Upper lobe of left lung (tissue), 6 donors: ENCODE measurements around the gene ADAMTS17. TPM values are rescaled to one million over a fixed set of nuclear protein-coding genes. Genes with fewer than 3 reads are reported as not detected.

ENCODE experiments used
- ATAC-seq, 2 donors: fragments of 200-7000 bp; cut with Tn5 transposase; one replicate each; pipeline ENCODE4 v1.9.1; 2022; ENCODE audit warnings: mild to moderate bottlenecking in 2 of 2, moderate library complexity in 2 of 2; ENCODE audit not compliant: low FRiP score in 2 of 2
- DNase-seq, 2 donors: peaks; one replicate each; pipeline ENCODE4 v3.0.0-alpha.2; 2019 to 2020
- H3K27ac ChIP-seq, 4 donors: fragments of 200-600 bp; sonication (generic); one replicate each; pipeline ENCODE4 v1.5.1; 2016 to 2019
- H3K27me3 ChIP-seq, 4 donors: fragments of 200-600 bp; sonication (generic); one replicate each; pipeline ENCODE4 v1.5.1; 2017 to 2019
- H3K36me3 ChIP-seq, 4 donors: fragments of 200-600 bp; sonication (generic); one replicate each; pipeline ENCODE4 v1.5.1; 2016 to 2019
- H3K4me1 ChIP-seq, 4 donors: fragments of 200-600 bp; sonication (generic); one replicate each; pipeline ENCODE4 v1.5.1; 2018 to 2019
- H3K4me3 ChIP-seq, 4 donors: fragments of 200-600 bp; sonication (generic); one replicate each; pipeline ENCODE4 v1.5.1; 2017 to 2019; ENCODE audit warnings: mild to moderate bottlenecking in 2 of 4, moderate library complexity in 1 of 4
- H3K9me3 ChIP-seq, 4 donors: fragments of 200-600 bp; sonication (generic); one replicate each; pipeline ENCODE4 v1.5.1; 2018 to 2019
- EP300 ChIP-seq, 4 donors: sonication (generic); formaldehyde crosslinking; IDR thresholded peaks; one replicate each; pipeline ENCODE4 v1.5.1; 2017; ENCODE audit warnings: antibody characterized with exemption in 4 of 4, control low read depth in 2 of 4
- POLR2A ChIP-seq, 4 donors: fragments of 450-650 bp; IDR thresholded peaks; one replicate each; pipeline ENCODE4 v1.5.1; 2016 to 2017; ENCODE audit warnings: antibody characterized with exemption in 4 of 4, mild to moderate bottlenecking in 2 of 4
- POLR2AphosphoS5 ChIP-seq, 2 donors: sonication (generic); formaldehyde crosslinking; IDR thresholded peaks; one replicate each; pipeline ENCODE4 v1.5.1; 2017; ENCODE audit warnings: antibody characterized with exemption in 2 of 2
- WGBS, 2 donors: methylation state at CpG; one replicate each; pipeline ENCODE4 v1.1.5; 2017 to 2018; 5-methylcytosine and 5-hydroxymethylcytosine counted together
- total RNA-seq, 6 donors: library from RNA; depleted of rRNA in 4 of 6; stranded (reverse); fragments of >200 nt in 4 of 6; gene quantifications; one replicate each; pipeline versions ENCODE4 v1.1.0 to v1.2.1, GENCODE V29; 2016 to 2021
- TF ChIP-seq, protein P1 (sequence below), 6 experiments: fragments of 450-650 bp in 4 of 6; fragments of 200-600 bp in 2 of 6; sonication (generic) in 2 of 6; IDR thresholded peaks; one replicate each; pipeline ENCODE4 v1.5.1; 2016 to 2019; ENCODE audit warnings: antibody characterized with exemption in 6 of 6
- donor health status: DM: no; HTN: no; CAD: no; lungs with moderate emphysema.
- donor health status: DM: no; HTN: yes; CAD: no; lungs with severe emphysema.

ADAMTS17 gene
- total RNA-seq, 6 donors from 2014 or later = 3.2 to 11.5 (median 5.7) TPM

DNA sequence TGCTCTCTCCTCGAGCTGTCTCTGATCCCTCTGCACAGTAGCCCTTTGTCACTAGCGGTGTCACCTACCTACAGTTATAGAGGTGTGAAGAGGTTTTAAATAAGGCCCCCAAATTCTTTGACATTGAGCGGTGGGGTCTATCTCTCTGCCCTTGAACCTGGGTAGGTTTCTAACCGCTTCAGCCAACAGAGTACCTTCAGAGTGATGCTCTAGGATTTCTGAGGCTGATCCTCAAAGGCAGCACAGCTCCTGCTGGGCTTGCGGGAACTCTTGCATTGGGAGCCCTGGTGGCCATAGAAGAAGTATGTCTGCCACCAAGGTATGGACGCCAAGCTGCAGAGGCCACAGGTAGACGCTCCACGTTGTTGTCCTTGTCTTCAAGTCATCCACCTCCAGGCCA, 35.7 kb downstream of the ADAMTS17 start:
- Histone ChIP-seq H3K4me3 (no peak overlapping the region), H3K27ac (no peak overlapping the region), H3K27me3 (no peaks in the 10 kb centered on the region), H3K9me3 (peaks cover 0 to 3% (median 2%) of the 10 kb centered on the region in 4 donors), H3K36me3 (no peaks in the 10 kb centered on the region), H3K4me1 (peaks cover 0 to 6% (median 0%) of the 10 kb centered on the region in 4 donors)
- DNase-seq = no peak
- 92 to 94% methylated on average over 7 to 8 of the region's 8 CpGs for WGBS, 2 donors
- no peak for TF ChIP-seq POLR2A (IDR thresholded peaks at IDR 0.05)
- no peak for TF ChIP-seq POLR2AphosphoS5 (IDR thresholded peaks at IDR 0.05)
- TF ChIP-seq EP300 (IDR thresholded peaks at IDR 0.05) = no peak
- TF ChIP-seq, protein P1, sequence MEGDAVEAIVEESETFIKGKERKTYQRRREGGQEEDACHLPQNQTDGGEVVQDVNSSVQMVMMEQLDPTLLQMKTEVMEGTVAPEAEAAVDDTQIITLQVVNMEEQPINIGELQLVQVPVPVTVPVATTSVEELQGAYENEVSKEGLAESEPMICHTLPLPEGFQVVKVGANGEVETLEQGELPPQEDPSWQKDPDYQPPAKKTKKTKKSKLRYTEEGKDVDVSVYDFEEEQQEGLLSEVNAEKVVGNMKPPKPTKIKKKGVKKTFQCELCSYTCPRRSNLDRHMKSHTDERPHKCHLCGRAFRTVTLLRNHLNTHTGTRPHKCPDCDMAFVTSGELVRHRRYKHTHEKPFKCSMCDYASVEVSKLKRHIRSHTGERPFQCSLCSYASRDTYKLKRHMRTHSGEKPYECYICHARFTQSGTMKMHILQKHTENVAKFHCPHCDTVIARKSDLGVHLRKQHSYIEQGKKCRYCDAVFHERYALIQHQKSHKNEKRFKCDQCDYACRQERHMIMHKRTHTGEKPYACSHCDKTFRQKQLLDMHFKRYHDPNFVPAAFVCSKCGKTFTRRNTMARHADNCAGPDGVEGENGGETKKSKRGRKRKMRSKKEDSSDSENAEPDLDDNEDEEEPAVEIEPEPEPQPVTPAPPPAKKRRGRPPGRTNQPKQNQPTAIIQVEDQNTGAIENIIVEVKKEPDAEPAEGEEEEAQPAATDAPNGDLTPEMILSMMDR (IDR thresholded peaks at IDR 0.05) = no peak
- ATAC-seq = no peak

DNA sequence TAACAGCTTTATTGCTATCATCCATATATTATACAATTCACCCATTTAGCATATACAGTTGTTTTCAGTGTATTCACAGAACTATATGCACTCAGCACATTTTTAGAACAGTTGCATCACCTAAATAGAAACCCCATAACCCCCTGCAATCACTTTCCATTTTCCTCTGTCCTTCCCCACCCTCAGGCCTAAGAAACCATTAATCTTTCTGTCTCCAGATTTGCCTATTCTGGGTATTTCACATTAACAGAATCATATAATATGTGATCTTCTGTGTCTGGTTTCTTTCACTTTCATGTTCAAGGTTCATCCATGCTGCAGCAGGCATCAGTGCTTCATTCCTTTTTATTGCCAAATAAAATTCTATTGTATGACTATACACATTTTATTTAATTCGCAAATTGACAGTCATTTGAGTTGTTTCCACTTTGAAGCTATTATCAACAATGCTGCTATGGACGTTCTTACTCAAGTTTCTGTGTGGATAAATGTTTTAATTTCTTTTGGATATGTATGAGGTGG, 39.8 kb downstream of the ADAMTS17 start:
- ATAC-seq = no peak
- no peak for DNase-seq
- Histone ChIP-seq H3K27me3 (no peaks in the 10 kb centered on the region), H3K36me3 (no peaks in the 10 kb centered on the region), H3K4me3 (no peak overlapping the region), H3K9me3 (peaks cover 0 to 15% (median 7%) of the 10 kb centered on the region in 4 donors), H3K4me1 (no peaks in the 10 kb centered on the region), H3K27ac (no peak overlapping the region)
- TF ChIP-seq POLR2A (IDR thresholded peaks at IDR 0.05) (no peak), EP300 (IDR thresholded peaks at IDR 0.05) (no peak), POLR2AphosphoS5 (IDR thresholded peaks at IDR 0.05) (no peak)
- TF ChIP-seq, protein P1 (IDR thresholded peaks at IDR 0.05) = no peak
- 88 to 90% methylated on average over 2 of the region's 2 CpGs for WGBS, 2 donors

GRCh38 chr15:100298257-100298656, 43.5 kb downstream of the ADAMTS17 start:
- Histone ChIP-seq H3K4me1 (no peaks in the 10 kb centered on the region), H3K27me3 (no peaks in the 10 kb centered on the region), H3K9me3 (peaks cover 0 to 15% (median 7%) of the 10 kb centered on the region in 4 donors), H3K36me3 (no peaks in the 10 kb centered on the region), H3K4me3 (no peak overlapping the region), H3K27ac (no peak overlapping the region)
- no peak for DNase-seq
- WGBS, 2 donors = 85 to 91% methylated on average over 6 to 7 of the region's 7 CpGs
- ATAC-seq = no peak
- TF ChIP-seq EP300 (IDR thresholded peaks at IDR 0.05) (no peak), POLR2AphosphoS5 (IDR thresholded peaks at IDR 0.05) (no peak), POLR2A (IDR thresholded peaks at IDR 0.05) (no peak)
- TF ChIP-seq, protein P1 (IDR thresholded peaks at IDR 0.05) = no peak

DNA sequence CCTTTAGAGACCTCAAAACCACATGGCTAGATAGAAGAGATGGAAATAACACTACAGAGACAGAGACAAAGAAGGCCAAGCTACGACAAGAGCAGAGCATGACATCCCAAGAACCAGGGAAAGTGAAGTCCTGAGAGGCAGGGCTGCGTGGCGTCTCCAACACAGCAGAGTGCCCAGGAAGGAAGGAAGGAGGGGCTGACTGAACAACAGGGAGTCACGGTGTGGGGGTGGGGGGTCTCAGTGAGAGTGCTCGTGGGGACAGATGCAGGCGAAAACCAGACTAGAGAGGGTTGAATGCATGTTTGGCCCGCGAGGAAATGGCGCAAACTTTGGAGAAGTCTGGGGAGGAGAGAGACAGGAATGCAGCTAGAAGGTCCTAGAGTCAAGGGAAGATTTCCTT, 44.0 kb downstream of the ADAMTS17 start:
- no peak overlapping the region for H3K4me3 ChIP-seq
- H3K9me3 ChIP-seq = peaks cover 0 to 15% (median 7%) of the 10 kb centered on the region in 4 donors
- H3K27ac ChIP-seq = no peak overlapping the region
- no peaks in the 10 kb centered on the region for H3K27me3 ChIP-seq
- H3K36me3 ChIP-seq = no peaks in the 10 kb centered on the region
- WGBS, 2 donors = 65 to 69% methylated on average over 9 of the region's 9 CpGs
- DNase-seq = no peak
- ATAC-seq = no peak
- TF ChIP-seq, protein P1 (IDR thresholded peaks at IDR 0.05) = no peak
- no peak for TF ChIP-seq POLR2AphosphoS5 (IDR thresholded peaks at IDR 0.05)
- TF ChIP-seq EP300 (IDR thresholded peaks at IDR 0.05) = no peak
- H3K4me1 ChIP-seq = no peaks in the 10 kb centered on the region

DNA sequence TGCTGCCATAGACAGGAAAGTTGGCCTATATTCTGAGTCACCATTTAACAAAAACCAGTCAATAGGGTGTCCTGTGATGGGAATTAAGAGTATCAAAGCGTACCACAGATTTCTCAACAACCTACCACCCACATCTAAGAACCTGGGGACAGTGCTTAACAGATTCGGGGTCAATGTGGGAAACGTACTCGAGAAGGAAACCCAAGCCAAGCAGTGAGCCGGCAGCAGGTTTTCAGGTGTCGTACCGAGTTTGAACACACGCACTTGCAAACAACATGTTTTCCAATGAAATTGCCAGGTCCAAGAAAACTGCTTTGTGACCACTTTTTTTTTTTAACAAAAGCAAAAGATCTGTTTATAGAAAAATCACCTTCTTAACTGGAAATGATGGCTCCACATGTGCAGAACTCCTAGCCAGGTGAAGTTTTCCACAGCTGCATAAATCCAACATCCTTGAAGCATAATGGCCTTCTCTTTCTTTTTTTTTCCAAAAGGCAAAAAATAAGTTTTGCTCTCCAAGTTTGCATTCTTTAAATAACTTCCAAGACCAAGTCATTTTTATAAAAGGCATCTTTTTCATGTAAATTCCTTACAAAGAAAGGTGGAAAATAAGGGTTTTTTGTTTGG, 45.7 kb downstream of the ADAMTS17 start:
- H3K27ac ChIP-seq = no peak overlapping the region
- DNase-seq = no peak
- WGBS, 2 donors = 88 to 93% methylated on average over 8 of the region's 8 CpGs
- TF ChIP-seq, protein P1 (IDR thresholded peaks at IDR 0.05) = no peak
- TF ChIP-seq POLR2AphosphoS5 (IDR thresholded peaks at IDR 0.05) (no peak), EP300 (IDR thresholded peaks at IDR 0.05) (no peak), POLR2A (IDR thresholded peaks at IDR 0.05) (no peak)
- H3K9me3 ChIP-seq = peaks cover 0 to 11% (median 5%) of the 10 kb centered on the region in 4 donors
- H3K4me3 ChIP-seq = no peak overlapping the region
- H3K27me3 ChIP-seq = no peaks in the 10 kb centered on the region
- ATAC-seq = no peak
- H3K36me3 ChIP-seq = no peaks in the 10 kb centered on the region
- no peaks in the 10 kb centered on the region for H3K4me1 ChIP-seq
